NB4 (cell line): ENCODE measurements around the gene RNASE3.
"Not testable (repeated sequence)": the region's sequence is repeated elsewhere in the genome, so short reads cannot be mapped to it uniquely, and the experiment has no call there.

Experiments used
- DNase-seq: peaks from one replicate; pipeline ENCODE4 v3.0.0; 2010; ENCODE audit warnings: low read depth
- H3K4me3 ChIP-seq: one replicate; pipeline ENCODE4 v1.5.1; 2011; ENCODE audit warnings: mild to moderate bottlenecking, low read depth, low read length, moderate library complexity
- CTCF ChIP-seq: IDR thresholded peaks from one replicate; pipeline ENCODE4 v1.5.1; 2012; ENCODE audit warnings: low read depth, low read length
- MAX ChIP-seq: IDR thresholded peaks from 2 replicates; pipeline ENCODE4 v1.6.1; 2011; ENCODE audit warnings: low read depth, low read length
- MYC ChIP-seq: IDR thresholded peaks from 2 replicates; pipeline ENCODE4 v1.6.1; 2011; ENCODE audit warnings: low read depth, low read length
- POLR2A ChIP-seq: IDR thresholded peaks from 2 replicates; pipeline ENCODE4 v1.6.1; 2011; ENCODE audit warnings: mild to moderate bottlenecking; ENCODE audit not compliant: insufficient read length; ENCODE audit errors: extremely low read depth

Gene RNASE3

GRCh38 chr14:20907214-20907613, 16.0 kb downstream of the RNASE3 start:
- no peak overlapping the region for H3K4me3 ChIP-seq
- TF ChIP-seq MAX = no peak
- no peak for TF ChIP-seq POLR2A
- TF ChIP-seq MYC = no peak
- no peak for TF ChIP-seq CTCF
- DNase-seq = no peak

GRCh38 chr14:20910822-20911221, 19.6 kb downstream of the RNASE3 start:
- not testable (repeated sequence) for H3K4me3 ChIP-seq, DNase-seq

GRCh38 chr14:20919038-20919756, 28.0 kb downstream of the RNASE3 start:
- peak; percentile 94 for DNase-seq
- TF ChIP-seq MAX = 0 out of 2 replicates have a peak, but pooled peaks have one; percentile 19
- H3K4me3 ChIP-seq = peak overlapping the region; percentile 54

GRCh38 chr14:20923766-20924297, 32.6 kb downstream of the RNASE3 start:
- peak; percentile 78 for DNase-seq
- H3K4me3 ChIP-seq = not testable (repeated sequence)

GRCh38 chr14:20934148-20934762, 43.1 kb downstream of the RNASE3 start:
- no peak for DNase-seq
- TF ChIP-seq CTCF (peak; percentile 22), POLR2A (no peak)
- no peak overlapping the region for H3K4me3 ChIP-seq

- H3K4me3 ChIP-seq = no peak overlapping the region
- TF ChIP-seq POLR2A (no peak), CTCF (no peak), MAX (no peak), MYC (no peak)
- DNase-seq = no peak
Observed at GRCh38 chr14:20935303-20935984, 44.3 kb downstream of the RNASE3 start.
